ENCODE results near the gene PTPRH. TPM values are rescaled to one million over a fixed set of nuclear protein-coding genes. Genes with fewer than 3 reads are reported as not detected.
A peak's percentile ranks its signal among the peaks of the same experiment; 100 is the strongest.
"Not testable (repeated sequence)": the region's sequence is repeated elsewhere in the genome, so short reads cannot be mapped to it uniquely, and the experiment has no call there.

PTPRH gene
- total and polyA plus RNA-seq, 2 donors (not counting 1 experiment from before 2014, with no cell fraction given), result not detected

DNA sequence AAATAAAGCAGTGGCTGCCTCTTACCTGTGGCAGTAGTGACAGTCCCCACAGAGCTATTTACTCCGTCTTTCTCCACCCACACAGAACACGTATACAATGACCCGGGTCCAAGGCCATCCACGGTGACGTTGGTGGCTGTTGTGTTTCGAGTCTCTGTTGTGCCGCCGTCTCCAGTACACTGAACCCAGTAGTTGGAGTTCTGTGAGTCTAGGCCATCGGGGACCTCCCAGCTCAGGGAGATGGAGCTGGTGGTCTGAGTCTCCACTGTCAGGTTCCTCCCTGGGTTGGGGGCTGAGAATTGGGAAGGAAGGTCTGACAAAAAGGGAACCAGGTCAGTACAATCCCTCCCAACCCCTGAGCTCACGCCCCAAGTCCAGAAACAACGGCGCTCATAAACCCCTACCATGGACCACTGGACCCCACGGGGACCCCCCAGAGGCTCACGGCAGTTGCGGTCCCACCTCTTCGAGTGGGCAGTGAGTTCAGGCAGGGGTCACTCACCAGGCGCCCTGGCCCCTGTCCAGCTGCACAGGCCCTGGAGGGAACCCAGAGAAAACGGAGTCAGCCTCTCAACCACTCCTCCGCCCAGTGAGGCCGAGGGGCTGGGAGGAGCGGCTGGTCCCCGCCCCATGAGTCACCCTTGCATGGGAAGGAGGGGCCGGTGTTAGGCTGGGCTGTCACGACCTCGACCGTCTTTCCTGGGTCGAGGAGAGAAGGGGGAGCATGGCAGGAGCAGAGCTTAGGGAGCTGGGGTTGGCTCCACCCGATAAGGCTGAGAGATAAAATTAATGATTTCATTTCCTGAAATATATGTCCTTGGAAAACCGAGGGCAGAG, 2.4 kb downstream of the PTPRH start:
- H3K4me3 Mint-ChIP-seq, result no peak overlapping the region
- H3K4me1 ChIP-seq (ENCODE audit: control insufficient read depth in 2 of 2, insufficient read depth in 2 of 2, low read length in 2 of 2), result no peaks in the 10 kb centered on the region
- no peak for TF ChIP-seq EZH2 (IDR thresholded peaks at IDR 0.05; ENCODE audit: borderline replicate concordance, insufficient read depth, low read depth, low read length, poor library complexity, severe bottlenecking)
- TF ChIP-seq, protein P1, sequence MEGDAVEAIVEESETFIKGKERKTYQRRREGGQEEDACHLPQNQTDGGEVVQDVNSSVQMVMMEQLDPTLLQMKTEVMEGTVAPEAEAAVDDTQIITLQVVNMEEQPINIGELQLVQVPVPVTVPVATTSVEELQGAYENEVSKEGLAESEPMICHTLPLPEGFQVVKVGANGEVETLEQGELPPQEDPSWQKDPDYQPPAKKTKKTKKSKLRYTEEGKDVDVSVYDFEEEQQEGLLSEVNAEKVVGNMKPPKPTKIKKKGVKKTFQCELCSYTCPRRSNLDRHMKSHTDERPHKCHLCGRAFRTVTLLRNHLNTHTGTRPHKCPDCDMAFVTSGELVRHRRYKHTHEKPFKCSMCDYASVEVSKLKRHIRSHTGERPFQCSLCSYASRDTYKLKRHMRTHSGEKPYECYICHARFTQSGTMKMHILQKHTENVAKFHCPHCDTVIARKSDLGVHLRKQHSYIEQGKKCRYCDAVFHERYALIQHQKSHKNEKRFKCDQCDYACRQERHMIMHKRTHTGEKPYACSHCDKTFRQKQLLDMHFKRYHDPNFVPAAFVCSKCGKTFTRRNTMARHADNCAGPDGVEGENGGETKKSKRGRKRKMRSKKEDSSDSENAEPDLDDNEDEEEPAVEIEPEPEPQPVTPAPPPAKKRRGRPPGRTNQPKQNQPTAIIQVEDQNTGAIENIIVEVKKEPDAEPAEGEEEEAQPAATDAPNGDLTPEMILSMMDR (IDR thresholded peaks at IDR 0.05), result no peak
- no peaks in the 10 kb centered on the region for H3K9me3 Mint-ChIP-seq (ENCODE audit: insufficient read depth)
- POLR2A ChIA-PET, result no interaction called here
- no peak overlapping the region for H3K27ac Mint-ChIP-seq
- H3K4me1 Mint-ChIP-seq, result no peaks in the 10 kb centered on the region
- no peak overlapping the region for H3K27ac ChIP-seq (ENCODE audit: low read length in 2 of 2)
- H3K9me3 ChIP-seq (ENCODE audit: control extremely low read depth in 1 of 3, control insufficient read depth in 2 of 3, insufficient read depth in 1 of 3, low read length in 2 of 3), result peaks cover 0 to 3% (median 0%) of the 10 kb centered on the region in 3 donors
- intact Hi-C loops (cut with micrococcal nuclease), result no loop called here
- H3K36me3 ChIP-seq (replicated peaks in 1 of 2; ENCODE audit: control extremely low read depth in 1 of 2, control insufficient read depth in 1 of 2, extremely low read depth in 1 of 2, insufficient read depth in 2 of 2, low read length in 1 of 2), result no peaks in the 10 kb centered on the region
- H3K9ac ChIP-seq (ENCODE audit: low read length), result no peak overlapping the region
- no peak overlapping the region for H3K4me2 ChIP-seq (replicated peaks; ENCODE audit: low read depth, low read length, poor library complexity, severe bottlenecking)
- H2AFZ ChIP-seq (ENCODE audit: insufficient read depth, low read depth, low read length, poor library complexity, severe bottlenecking), result no peak overlapping the region
- peaks cover 36% of the 10 kb centered on the region for H3K27me3 Mint-ChIP-seq
- 51% methylated on average over 24 of the region's 29 CpGs for WGBS (ENCODE audit: insufficient coverage)
- H4K20me1 ChIP-seq (ENCODE audit: control insufficient read depth, insufficient read depth, low read length, poor library complexity, severe bottlenecking), result no peaks in the 10 kb centered on the region
- CTCF ChIA-PET, result no interaction called here
- H3K79me2 ChIP-seq (ENCODE audit: control insufficient read depth, insufficient read depth, low read length), result no peaks in the 10 kb centered on the region
- DNase-seq, result no peak
- peaks cover 0 to 20% (median 4%) of the 10 kb centered on the region in 4 experiments for H3K27me3 ChIP-seq (replicated peaks in 1 of 4; ENCODE audit: control extremely low read depth in 1 of 4, control insufficient read depth in 3 of 4, insufficient read depth in 4 of 4, low read length in 3 of 4)
- no peak for ATAC-seq (ENCODE audit: low read depth)
- H3K4me3 ChIP-seq (ENCODE audit: control extremely low read depth in 1 of 5, extremely low read depth in 1 of 5, insufficient read depth in 1 of 5, low read depth in 2 of 5, low read length in 4 of 5), result no peak overlapping the region

DNA sequence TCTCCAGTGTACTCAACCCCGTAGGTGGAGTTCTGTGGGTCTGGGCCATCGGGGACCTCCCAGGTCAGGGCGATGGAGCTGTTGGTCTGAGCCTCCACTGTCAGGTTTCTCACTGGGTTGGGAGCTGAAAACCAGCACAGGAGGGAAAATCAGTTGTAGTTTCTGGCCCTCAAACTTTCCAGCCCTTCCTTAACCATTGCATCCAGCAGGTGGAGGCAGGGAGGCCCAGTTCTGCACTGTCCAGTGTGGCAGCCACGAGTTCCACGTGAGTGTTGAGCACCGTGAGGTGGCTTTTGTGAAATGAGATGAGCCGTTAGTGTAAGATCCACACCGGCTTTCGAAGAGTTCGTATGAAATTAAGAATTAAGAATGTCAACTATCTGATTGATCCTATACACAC, 7.1 kb downstream of the PTPRH start:
- H3K4me1 ChIP-seq (ENCODE audit: control insufficient read depth in 2 of 2, insufficient read depth in 2 of 2, low read length in 2 of 2); H3K36me3 ChIP-seq (replicated peaks in 1 of 2; ENCODE audit: control extremely low read depth in 1 of 2, control insufficient read depth in 1 of 2, extremely low read depth in 1 of 2, insufficient read depth in 2 of 2, low read length in 1 of 2); H3K27ac ChIP-seq (ENCODE audit: low read length in 2 of 2); H3K4me3 Mint-ChIP-seq; H3K4me2 ChIP-seq (replicated peaks; ENCODE audit: low read depth, low read length, poor library complexity, severe bottlenecking); H3K4me1 Mint-ChIP-seq; POLR2A ChIA-PET; H3K9ac ChIP-seq (ENCODE audit: low read length); H4K20me1 ChIP-seq (ENCODE audit: control insufficient read depth, insufficient read depth, low read length, poor library complexity, severe bottlenecking); intact Hi-C loops (cut with micrococcal nuclease); H3K79me2 ChIP-seq (ENCODE audit: control insufficient read depth, insufficient read depth, low read length); H3K4me3 ChIP-seq (ENCODE audit: control extremely low read depth in 1 of 5, extremely low read depth in 1 of 5, insufficient read depth in 1 of 5, low read depth in 2 of 5, low read length in 4 of 5); H2AFZ ChIP-seq (ENCODE audit: insufficient read depth, low read depth, low read length, poor library complexity, severe bottlenecking); H3K9me3 Mint-ChIP-seq (ENCODE audit: insufficient read depth); H3K27ac Mint-ChIP-seq; DNase-seq: not testable (repeated sequence)
- peak; percentile 24 for ATAC-seq (ENCODE audit: low read depth)
- peaks cover 52% of the 10 kb centered on the region for H3K27me3 Mint-ChIP-seq
- CTCF ChIA-PET, result interaction anchor here (1.0 to 1.7 kb wide), 2 partner anchors 76 to 182 kb away, joined by 3 to 5 read pairs; partner anchors contain the start of gene TMEM238
- peaks cover 0 to 29% (median 4%) of the 10 kb centered on the region in 4 experiments for H3K27me3 ChIP-seq (replicated peaks in 1 of 4; ENCODE audit: control extremely low read depth in 1 of 4, control insufficient read depth in 3 of 4, insufficient read depth in 4 of 4, low read length in 3 of 4)
- H3K9me3 ChIP-seq (ENCODE audit: control extremely low read depth in 1 of 3, control insufficient read depth in 2 of 3, insufficient read depth in 1 of 3, low read length in 2 of 3), result peaks cover 0 to 12% (median 0%) of the 10 kb centered on the region in 3 donors
- 88% methylated on average over 3 of the region's 10 CpGs for WGBS (ENCODE audit: insufficient coverage)

Measured in B cell (primary cell).